HFF-Myc (cell line): ENCODE results near the gene RCAN2.

Experiments
- DNase-seq: peaks from one replicate; pipeline ENCODE4 v3.0.0-alpha.2; 2011; ENCODE audit warnings: low read depth; ENCODE audit errors: extremely low read depth
- H3K4me3 ChIP-seq: replicated peaks from 2 replicates; pipeline ENCODE4 v1.5.1; 2011; ENCODE audit warnings: low read depth, mild to moderate bottlenecking, control low read depth, low read length
- CTCF ChIP-seq: IDR thresholded peaks from 2 replicates; pipeline ENCODE4 v1.5.1; 2012; ENCODE audit warnings: mild to moderate bottlenecking, low read depth, low read length, control low read depth; ENCODE audit errors: missing control alignments

The RCAN2 gene

GRCh38 chr6:46284475-46284874 is 206.8 kb downstream of the RCAN2 start:
- H3K4me3 ChIP-seq: no peak overlapping the region
- DNase-seq: no peak
- no peak for TF ChIP-seq CTCF

GRCh38 chr6:46281110-46281509 is 210.1 kb downstream of the RCAN2 start:
- no peak for TF ChIP-seq CTCF
- no peak for DNase-seq
- no peak overlapping the region for H3K4me3 ChIP-seq

- DNase-seq: no peak
- TF ChIP-seq CTCF: no peak
- no peak overlapping the region for H3K4me3 ChIP-seq
These were observed 211.4 kb downstream of the RCAN2 start for GRCh38 chr6:46279874-46280273.

GRCh38 chr6:46276576-46277142 is 214.6 kb downstream of the RCAN2 start:
- H3K4me3 ChIP-seq: no peak overlapping the region
- no peak for DNase-seq
- no peak for TF ChIP-seq CTCF

- TF ChIP-seq CTCF: no peak
- no peak overlapping the region for H3K4me3 ChIP-seq
- no peak for DNase-seq
These were observed 216.7 kb downstream of the RCAN2 start for GRCh38 chr6:46274502-46274901.

GRCh38 chr6:46273911-46274310 is 217.3 kb downstream of the RCAN2 start:
- H3K4me3 ChIP-seq: no peak overlapping the region
- no peak for DNase-seq
- TF ChIP-seq CTCF: no peak

GRCh38 chr6:46271728-46272127 is 219.5 kb downstream of the RCAN2 start:
- no peak for DNase-seq
- TF ChIP-seq CTCF: no peak
- no peak overlapping the region for H3K4me3 ChIP-seq
